ENCODE results near the gene IL25. TPM values are rescaled to one million over a fixed set of nuclear protein-coding genes. Genes with fewer than 3 reads are reported as not detected.

IL25 gene
- total and polyA plus RNA-seq, 2 of the 13 experiments (the other 11 are each of a cell fraction or from before 2014, with no cell fraction given): not detected

GRCh38 chr14:23327947-23328744, 44.5 kb upstream of the IL25 start (continued):
- TF ChIP-seq ATF4 (CRISPR knock-in tag; IDR thresholded peaks at IDR 0.05) (no peak), ZNF557 (CRISPR knock-in tag; IDR thresholded peaks at IDR 0.05) (no peak), MAZ (IDR thresholded peaks at IDR 0.05; ENCODE audit: borderline replicate concordance, low read depth, low read length) (no peak), MAZ (CRISPR knock-in tag; IDR thresholded peaks at IDR 0.05; ENCODE audit: low read depth) (no peak), KMT2A (CRISPR knock-in tag; IDR thresholded peaks at IDR 0.05) (no peak), ZNF260 (CRISPR knock-in tag; IDR thresholded peaks at IDR 0.05; ENCODE audit: borderline replicate concordance, low read depth) (no peak), IRX3 (CRISPR knock-in tag; IDR thresholded peaks at IDR 0.05; ENCODE audit: borderline replicate concordance, low read depth) (no peak), PRPF4 (IDR thresholded peaks at IDR 0.05; ENCODE audit: low read depth, low read length, poor library complexity, severe bottlenecking) (no peak), ZNF850 (CRISPR knock-in tag; conservative IDR thresholded peaks at IDR 0.05) (no peak), ZNF296 (CRISPR knock-in tag; conservative IDR thresholded peaks at IDR 0.05) (no peak), ZFP36 (IDR thresholded peaks at IDR 0.05; ENCODE audit: borderline replicate concordance, low read depth, low read length, partially characterized antibody) (no peak), SP140L (CRISPR knock-in tag; IDR thresholded peaks at IDR 0.05; ENCODE audit: borderline replicate concordance) (no peak), CTCF (CRISPR knock-in tag; IDR thresholded peaks at IDR 0.05) (peak; percentile 95), POGZ (CRISPR knock-in tag; IDR thresholded peaks at IDR 0.05) (no peak), ZNF138 (CRISPR knock-in tag; IDR thresholded peaks at IDR 0.05; ENCODE audit: low read depth) (no peak), TEAD2 (CRISPR knock-in tag; IDR thresholded peaks at IDR 0.05) (no peak), DR1 (CRISPR knock-in tag; IDR thresholded peaks at IDR 0.05) (no peak), ZMYM2 (CRISPR knock-in tag; IDR thresholded peaks at IDR 0.05) (no peak), PLSCR1 (CRISPR knock-in tag; IDR thresholded peaks at IDR 0.05; ENCODE audit: borderline replicate concordance) (no peak), GATAD2A (CRISPR knock-in tag; IDR thresholded peaks at IDR 0.05) (peak; percentile 72), ZNF24 (IDR thresholded peaks at IDR 0.05) (peak; percentile 31; the same call in 1 of the 2 replicates), ZNF574 (CRISPR knock-in tag; IDR thresholded peaks at IDR 0.05) (no peak), ZNF768 (CRISPR knock-in tag; IDR thresholded peaks at IDR 0.05) (no peak), ZNF841 (CRISPR knock-in tag; IDR thresholded peaks at IDR 0.05; ENCODE audit: borderline replicate concordance) (no peak), ZBTB21 (CRISPR knock-in tag; IDR thresholded peaks at IDR 0.05) (no peak; the same call in 1 of the 2 replicates)

All from HepG2 (cell line).